Small intestine (tissue), 7 donors: ENCODE results near the gene CACNA1A. TPM values are rescaled to one million over a fixed set of nuclear protein-coding genes. Genes with fewer than 3 reads are reported as not detected.

ENCODE experiments used
- DNase-seq, 2 donors: peaks; one replicate each; pipeline versions ENCODE4 v3.0.0 to v3.0.0-alpha.2; 2013
- FAIRE-seq: peaks from 2 replicates; lab custom pipeline; 2012; peaks lifted over from hg19 to GRCh38; lab: Jason Lieb, UNC
- H3K27ac ChIP-seq, 3 donors: one replicate each; pipeline ENCODE4 v1.5.1; 2013; ENCODE audit warnings: low read length in 2 of 3, mild to moderate bottlenecking in 2 of 3, control low read depth in 1 of 3, inconsistent platforms in 1 of 3, low read depth in 1 of 3, moderate library complexity in 1 of 3
- H3K27me3 ChIP-seq, 3 donors: one replicate each; pipeline ENCODE4 v1.6.1; 2013; ENCODE audit warnings: low read length in 3 of 3, inconsistent platforms in 1 of 3; ENCODE audit not compliant: control insufficient read depth in 3 of 3, insufficient read depth in 3 of 3
- H3K36me3 ChIP-seq, 3 donors: one replicate each; pipeline ENCODE4 v1.6.1; 2013; ENCODE audit warnings: low read length in 3 of 3, inconsistent platforms in 1 of 3, low read depth in 1 of 3, mild to moderate bottlenecking in 1 of 3, moderate library complexity in 1 of 3; ENCODE audit not compliant: control insufficient read depth in 3 of 3, insufficient read depth in 2 of 3
- H3K4me1 ChIP-seq, 3 donors: one replicate each; pipeline ENCODE4 v1.6.1; 2013; ENCODE audit warnings: low read length in 2 of 3, inconsistent platforms in 1 of 3, low read depth in 1 of 3, mild to moderate bottlenecking in 1 of 3, moderate library complexity in 1 of 3; ENCODE audit not compliant: control insufficient read depth in 3 of 3, insufficient read depth in 2 of 3
- H3K4me3 ChIP-seq, 3 donors: one replicate each; pipeline ENCODE4 v1.5.1; 2013; ENCODE audit warnings: low read length in 3 of 3, control low read depth in 1 of 3, inconsistent platforms in 1 of 3, low read depth in 1 of 3, mild to moderate bottlenecking in 1 of 3, moderate library complexity in 1 of 3
- H3K9me3 ChIP-seq, 2 donors: one replicate each; pipeline ENCODE4 v1.6.1; 2013; ENCODE audit warnings: low read depth in 1 of 2, low read length in 1 of 2; ENCODE audit not compliant: control insufficient read depth in 2 of 2, insufficient read depth in 1 of 2
- WGBS, 3 donors: extraction: QIAGEN DNeasy Blood & Tissue Kit; methylation state at CpG; one replicate each; pipeline ENCODE4 v1.1.7; 2013; 5-methylcytosine and 5-hydroxymethylcytosine counted together
- polyA plus RNA-seq, 4 donors: library from polyadenylated mRNA; stranded (reverse) in 3 of 4; unstranded in 1 of 4; fragments of 200-250 nt in 3 of 4; fragments of 120-200 nt in 1 of 4; gene quantifications; one replicate each; pipeline versions ENCODE4 v1.2.1 to v1.2.3, GENCODE V29; 2013
- donor health status: healthy with polysubstance abuse.
- donor health status: control.
- donor health status: control.
- donor health status: Bipolar disorder and iron deficiency.
- donor health status: healthy.

The CACNA1A gene
- polyA plus RNA-seq, 4 donors, result 0.27 to 8.9 (median 2.1) TPM

DNA sequence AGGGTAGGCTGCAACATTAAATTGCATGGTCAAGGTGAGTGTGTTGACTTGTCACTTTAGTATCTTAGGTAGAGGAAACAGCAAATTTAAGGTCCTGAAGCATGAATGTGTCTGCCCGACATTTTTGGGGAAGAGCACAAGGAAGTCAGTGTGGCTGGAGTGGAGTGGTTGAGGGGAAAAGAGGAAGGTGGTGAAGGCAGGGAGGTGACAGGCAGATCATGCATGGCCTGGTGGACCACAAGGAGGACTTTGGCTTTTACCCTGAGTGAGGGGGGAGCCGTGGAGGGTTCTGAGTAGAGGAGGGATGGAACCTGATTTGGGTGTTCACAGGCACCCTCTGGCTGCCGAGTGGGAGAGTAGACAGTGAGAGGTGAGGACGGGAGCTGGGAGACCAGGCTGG is 188.1 kb downstream of the CACNA1A start:
- WGBS, 3 donors, result 61 to 75% (median 75%) methylated on average over 4 of the region's 4 CpGs
- H3K36me3 ChIP-seq, result no peaks in the 10 kb centered on the region
- no peak overlapping the region for H3K4me3 ChIP-seq
- H3K27me3 ChIP-seq, result peaks cover 0 to 6% (median 0%) of the 10 kb centered on the region in 3 donors
- FAIRE-seq (no peak), DNase-seq (no peak)
- no peaks in the 10 kb centered on the region for H3K4me1 ChIP-seq
- H3K27ac ChIP-seq, result no peak overlapping the region
- peaks cover 0 to 3% of the 10 kb centered on the region in 2 donors for H3K9me3 ChIP-seq

- no peaks in the 10 kb centered on the region for H3K36me3 ChIP-seq
- FAIRE-seq (no peak), DNase-seq (peak in 1 of 2 donors; percentile 1)
- H3K27ac ChIP-seq, result no peak overlapping the region
- H3K27me3 ChIP-seq, result peaks cover 0 to 8% (median 0%) of the 10 kb centered on the region in 3 donors
- no peaks in the 10 kb centered on the region for H3K4me1 ChIP-seq
- 45 to 51% (median 47%) methylated on average over 4 of the region's 4 CpGs for WGBS, 3 donors
- H3K9me3 ChIP-seq, result peaks cover 0 to 3% of the 10 kb centered on the region in 2 donors
- no peak overlapping the region for H3K4me3 ChIP-seq
Observed at GRCh38 chr19:13315495-13315894, 190.8 kb downstream of the CACNA1A start.

- no peak for FAIRE-seq
- no peak overlapping the region for H3K4me3 ChIP-seq
- 50 to 71% (median 59%) methylated on average over 3 of the region's 3 CpGs for WGBS, 3 donors
Observed at GRCh38 chr19:13314761-13315160, 191.5 kb downstream of the CACNA1A start.

GRCh38 chr19:13313875-13314274 is 192.4 kb downstream of the CACNA1A start:
- no peak for FAIRE-seq
- DNase-seq, result no peak

More at GRCh38 chr19:13314761-13315160, 191.5 kb downstream of the CACNA1A start:
- Histone ChIP-seq H3K36me3 (no peaks in the 10 kb centered on the region), H3K9me3 (peaks cover 0 to 3% of the 10 kb centered on the region in 2 donors), H3K27ac (no peak overlapping the region), H3K27me3 (peaks cover 0 to 8% (median 0%) of the 10 kb centered on the region in 3 donors), H3K4me1 (no peaks in the 10 kb centered on the region)
- DNase-seq, result no peak

GRCh38 chr19:13309864-13310263 is 196.4 kb downstream of the CACNA1A start:
- DNase-seq (no peak), FAIRE-seq (no peak)
- no peaks in the 10 kb centered on the region for H3K36me3 ChIP-seq
- H3K27me3 ChIP-seq, result peaks cover 0 to 2% (median 0%) of the 10 kb centered on the region in 3 donors
- no peak overlapping the region for H3K4me3 ChIP-seq
- H3K4me1 ChIP-seq, result no peaks in the 10 kb centered on the region
- 68 to 79% (median 76%) methylated on average over 8 of the region's 8 CpGs for WGBS, 3 donors
- H3K9me3 ChIP-seq, result no peaks in the 10 kb centered on the region
- no peak overlapping the region for H3K27ac ChIP-seq

More at GRCh38 chr19:13313875-13314274, 192.4 kb downstream of the CACNA1A start:
- Histone ChIP-seq H3K4me3 (no peak overlapping the region), H3K27ac (no peak overlapping the region), H3K9me3 (peaks cover 0 to 3% of the 10 kb centered on the region in 2 donors), H3K36me3 (no peaks in the 10 kb centered on the region), H3K27me3 (peaks cover 0 to 8% (median 0%) of the 10 kb centered on the region in 3 donors), H3K4me1 (no peaks in the 10 kb centered on the region)
- WGBS, 3 donors, result 71 to 95% (median 76%) methylated on average over 2 of the region's 2 CpGs

DNA sequence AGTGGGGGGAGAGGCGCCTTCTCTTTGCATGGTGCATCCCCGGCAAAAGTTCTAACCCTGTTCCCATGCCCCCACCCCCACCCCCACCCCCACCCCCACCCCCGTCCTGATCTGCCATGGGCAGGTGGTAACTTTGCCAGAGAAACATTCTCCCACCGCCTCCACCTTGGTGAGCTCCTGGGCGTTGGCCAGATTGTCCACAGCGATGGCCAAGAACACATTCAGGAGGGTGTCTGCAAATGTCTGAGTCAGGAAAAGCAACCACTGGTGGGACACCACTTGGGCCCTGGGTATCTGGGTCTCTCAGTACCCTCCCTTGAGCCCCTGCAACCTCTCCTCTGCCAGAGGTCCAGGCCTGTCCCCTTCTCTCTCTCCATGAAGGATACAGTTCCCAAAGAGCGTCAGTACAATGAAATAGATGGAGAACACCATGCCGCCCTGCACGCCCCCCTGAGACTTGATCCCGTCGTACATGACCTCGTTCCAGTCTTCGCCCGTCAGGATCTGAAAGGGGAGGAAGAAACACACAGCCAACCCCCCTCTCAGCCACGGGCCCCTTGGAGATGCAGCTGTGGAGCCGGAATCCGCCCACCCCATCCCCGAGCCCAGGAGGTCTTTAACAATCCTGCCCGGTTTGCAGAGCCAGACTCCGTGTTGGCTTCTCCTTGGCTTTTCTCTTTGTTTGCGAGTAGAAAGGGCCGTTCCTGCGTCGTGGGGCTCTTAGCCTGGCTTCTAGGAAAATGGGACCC is 202.7 kb downstream of the CACNA1A start:
- DNase-seq, result no peak
- H3K36me3 ChIP-seq, result no peaks in the 10 kb centered on the region
- peaks cover under 1 to 10% (median 8%) of the 10 kb centered on the region in 3 donors for H3K27me3 ChIP-seq
- H3K4me3 ChIP-seq, result no peak overlapping the region
- no peak for FAIRE-seq
- H3K27ac ChIP-seq, result no peak overlapping the region
- 74 to 78% (median 76%) methylated on average over 24 of the region's 24 CpGs for WGBS, 3 donors
- no peaks in the 10 kb centered on the region for H3K4me1 ChIP-seq
- H3K9me3 ChIP-seq, result no peaks in the 10 kb centered on the region

GRCh38 chr19:13302526-13303270 is 203.6 kb downstream of the CACNA1A start:
- H3K9me3 ChIP-seq, result no peaks in the 10 kb centered on the region
- no peak for DNase-seq
- no peak for FAIRE-seq
- peaks cover 2 to 10% (median 8%) of the 10 kb centered on the region in 3 donors for H3K27me3 ChIP-seq
- no peaks in the 10 kb centered on the region for H3K4me1 ChIP-seq
- H3K27ac ChIP-seq, result no peak overlapping the region
- 24 to 37% (median 35%) methylated on average over 12 of the region's 12 CpGs for WGBS, 3 donors
- no peaks in the 10 kb centered on the region for H3K36me3 ChIP-seq
- no peak overlapping the region for H3K4me3 ChIP-seq

DNA sequence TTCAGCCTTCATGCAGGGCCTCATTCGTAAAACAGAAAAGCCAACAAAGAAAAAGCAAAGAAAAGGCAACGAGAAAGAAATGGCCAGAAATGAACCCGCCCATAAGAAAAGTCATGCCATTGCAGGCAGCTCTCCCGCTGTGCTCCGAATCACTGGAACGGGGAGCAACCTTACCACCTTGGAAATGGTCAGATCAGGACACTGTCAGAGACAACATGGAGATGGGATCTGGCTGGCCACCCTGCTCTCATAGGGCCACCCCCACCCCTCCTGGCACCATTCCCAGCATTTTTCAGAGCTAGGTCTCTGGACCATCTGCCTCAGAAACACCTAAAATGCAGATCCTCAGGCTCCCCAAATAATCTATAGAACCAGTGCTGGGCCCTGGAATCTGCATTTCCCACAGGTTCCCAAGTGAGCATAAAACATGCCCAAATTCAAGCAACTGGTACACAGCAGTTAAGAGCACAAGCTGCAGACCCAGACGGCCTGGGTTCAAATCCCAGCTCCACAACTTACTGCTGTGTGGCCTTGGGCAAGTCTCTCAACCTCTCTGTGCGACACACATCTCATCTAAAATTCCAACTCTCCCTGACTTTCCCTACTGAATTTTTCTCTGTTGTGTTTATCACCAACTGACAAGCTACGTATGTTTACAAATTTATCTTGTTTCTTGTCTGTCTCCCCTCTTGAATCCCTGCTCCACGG is 204.5 kb downstream of the CACNA1A start:
- 56 to 66% (median 59%) methylated on average over 10 of the region's 10 CpGs for WGBS, 3 donors
- DNase-seq, result no peak
- no peak overlapping the region for H3K4me3 ChIP-seq
- H3K27ac ChIP-seq, result no peak overlapping the region
- H3K36me3 ChIP-seq, result no peaks in the 10 kb centered on the region
- H3K27me3 ChIP-seq, result peaks cover 2 to 14% (median 11%) of the 10 kb centered on the region in 3 donors
- FAIRE-seq, result no peak
- H3K9me3 ChIP-seq, result no peaks in the 10 kb centered on the region
- H3K4me1 ChIP-seq, result no peaks in the 10 kb centered on the region
